LHCN-M2 (cell line): ENCODE data around the gene RENBP. TPM values are rescaled to one million over a fixed set of nuclear protein-coding genes. Genes with fewer than 3 reads are reported as not detected.

Experiments
- DNase-seq: peaks from one replicate; pipeline ENCODE4 v3.0.0-alpha.2; 2012; ENCODE audit warnings: low read depth
- total RNA-seq: library from RNA; depleted of rRNA; stranded (reverse); fragments of >200 nt; gene quantifications from 2 replicates; pipeline ENCODE4 v1.2.3, GENCODE V29; 2014

RENBP gene
- total RNA-seq, 1 experiment from 2014 or later, result 0.40 TPM

DNA sequence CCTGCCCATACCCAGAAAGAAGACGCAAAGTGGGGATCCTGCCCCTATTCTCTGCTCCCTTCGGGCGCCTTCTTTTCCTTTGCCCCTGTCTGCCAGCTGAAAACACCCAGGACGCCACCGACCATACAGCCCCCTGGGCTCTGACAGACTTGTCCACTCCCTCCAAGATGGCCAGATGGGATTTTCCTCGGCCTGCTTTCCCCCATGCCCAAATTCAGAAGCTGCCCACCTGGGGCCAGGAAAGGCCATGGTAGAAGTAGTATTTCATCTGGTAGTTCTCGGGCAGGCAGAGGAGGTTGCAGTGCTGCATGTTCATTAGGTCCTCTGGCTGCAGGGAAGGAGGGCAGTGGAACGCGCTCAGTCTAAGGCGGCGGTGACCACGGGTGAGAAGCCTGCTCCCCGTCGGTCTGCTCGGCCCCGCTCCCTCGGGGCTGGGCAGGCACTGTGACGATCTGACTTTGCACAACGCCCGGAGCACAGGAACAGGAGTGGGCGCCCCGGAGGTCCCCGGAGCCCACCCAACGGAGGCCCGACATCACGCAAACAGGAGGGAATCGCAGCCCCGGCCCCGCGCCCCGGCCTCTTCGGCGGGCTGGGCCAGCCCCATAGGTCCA is 10.2 kb downstream of the RENBP start:
- DNase-seq, result no peak

DNA sequence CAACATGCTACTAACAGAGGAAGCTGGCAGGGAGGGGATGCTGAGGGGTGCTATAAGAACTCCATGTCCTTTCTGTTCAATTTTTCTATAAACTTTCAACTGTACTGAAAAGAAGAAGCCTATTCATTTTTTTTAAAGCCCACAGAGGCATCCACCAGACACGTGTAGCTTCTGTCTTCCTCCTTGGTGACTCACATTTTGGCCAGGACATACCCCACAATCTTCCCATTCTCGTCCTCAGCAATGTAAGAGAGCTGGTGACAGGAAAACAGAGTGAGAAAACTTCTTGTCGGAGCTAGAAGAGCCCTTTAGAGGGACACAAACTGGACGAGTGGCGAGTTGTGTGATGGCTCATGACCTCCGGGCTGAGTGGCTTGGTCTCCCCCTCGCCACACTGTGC is 10.7 kb downstream of the RENBP start:
- peak; percentile 22 for DNase-seq

DNA sequence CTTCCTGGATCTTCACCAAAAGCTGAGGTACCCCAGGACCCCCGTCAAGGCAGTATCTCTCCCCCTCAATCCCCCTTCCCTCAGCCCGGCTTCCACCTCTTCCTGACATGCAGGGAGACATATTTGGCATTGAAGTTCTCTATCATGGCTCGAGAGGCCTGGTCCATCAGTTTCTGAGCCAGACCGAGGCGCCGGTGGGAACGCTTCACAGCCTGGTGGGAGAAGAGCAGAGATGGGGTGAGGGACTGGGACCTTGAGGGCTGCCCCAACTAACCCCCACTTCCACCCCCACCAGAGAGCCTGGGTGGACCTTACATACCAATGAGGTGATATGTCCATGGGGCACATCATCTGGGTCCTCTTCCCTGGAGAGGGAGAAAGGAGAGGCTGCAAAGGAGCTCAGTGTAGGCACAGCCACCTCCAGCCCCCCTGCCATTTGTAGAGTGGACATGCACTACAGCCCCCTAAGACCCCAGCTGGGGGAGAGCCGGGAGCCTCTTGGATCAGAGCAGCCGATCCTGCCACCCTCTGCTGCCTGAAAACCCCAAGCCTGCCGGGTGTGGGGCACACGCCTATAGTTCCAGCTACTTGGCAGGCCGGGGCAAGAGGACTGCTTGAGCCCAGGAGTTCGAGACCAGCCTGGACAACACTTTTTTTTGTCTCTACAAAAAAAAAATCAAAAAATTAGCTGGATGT is 12.1 kb downstream of the RENBP start:
- no peak for DNase-seq

DNA sequence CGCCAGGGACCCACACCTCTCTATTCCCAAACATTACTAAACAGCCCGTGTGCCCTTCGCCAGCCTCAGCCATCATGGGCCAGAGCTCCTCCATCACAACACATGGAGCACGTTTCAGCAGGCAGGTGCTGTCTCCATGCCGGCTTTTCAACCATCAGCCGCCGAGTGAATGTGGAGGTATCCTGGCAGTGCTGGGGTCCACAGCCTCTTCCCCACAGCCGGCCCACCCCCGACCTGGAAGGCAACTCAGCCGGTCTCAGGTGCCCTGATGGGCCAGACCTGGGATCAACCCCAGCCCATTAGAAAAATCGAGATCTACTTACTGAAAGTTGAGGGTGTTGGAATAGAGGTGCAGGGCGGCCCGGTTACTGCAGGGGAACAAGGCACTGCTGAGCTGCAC is 12.7 kb downstream of the RENBP start:
- DNase-seq, result no peak

DNA sequence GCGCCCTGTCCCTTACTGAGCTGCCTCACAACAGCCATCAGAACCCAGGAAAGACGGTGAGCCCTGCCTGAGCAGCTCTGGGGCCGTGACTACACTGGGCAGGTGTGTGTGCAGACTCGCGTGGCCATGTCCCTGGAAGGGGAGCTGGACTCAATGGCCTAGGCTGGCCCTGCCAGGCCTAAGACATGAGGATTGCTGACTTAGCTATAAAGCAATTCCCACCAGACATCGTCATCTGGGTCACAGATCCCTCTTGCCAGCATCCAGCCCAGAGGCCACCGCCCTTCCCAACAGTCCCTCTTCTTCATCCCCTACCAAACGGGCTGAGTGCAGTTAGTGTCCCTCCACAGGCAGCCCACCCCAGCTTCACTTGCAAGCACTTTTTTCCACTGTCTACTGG is 13.3 kb downstream of the RENBP start:
- no peak for DNase-seq

DNA sequence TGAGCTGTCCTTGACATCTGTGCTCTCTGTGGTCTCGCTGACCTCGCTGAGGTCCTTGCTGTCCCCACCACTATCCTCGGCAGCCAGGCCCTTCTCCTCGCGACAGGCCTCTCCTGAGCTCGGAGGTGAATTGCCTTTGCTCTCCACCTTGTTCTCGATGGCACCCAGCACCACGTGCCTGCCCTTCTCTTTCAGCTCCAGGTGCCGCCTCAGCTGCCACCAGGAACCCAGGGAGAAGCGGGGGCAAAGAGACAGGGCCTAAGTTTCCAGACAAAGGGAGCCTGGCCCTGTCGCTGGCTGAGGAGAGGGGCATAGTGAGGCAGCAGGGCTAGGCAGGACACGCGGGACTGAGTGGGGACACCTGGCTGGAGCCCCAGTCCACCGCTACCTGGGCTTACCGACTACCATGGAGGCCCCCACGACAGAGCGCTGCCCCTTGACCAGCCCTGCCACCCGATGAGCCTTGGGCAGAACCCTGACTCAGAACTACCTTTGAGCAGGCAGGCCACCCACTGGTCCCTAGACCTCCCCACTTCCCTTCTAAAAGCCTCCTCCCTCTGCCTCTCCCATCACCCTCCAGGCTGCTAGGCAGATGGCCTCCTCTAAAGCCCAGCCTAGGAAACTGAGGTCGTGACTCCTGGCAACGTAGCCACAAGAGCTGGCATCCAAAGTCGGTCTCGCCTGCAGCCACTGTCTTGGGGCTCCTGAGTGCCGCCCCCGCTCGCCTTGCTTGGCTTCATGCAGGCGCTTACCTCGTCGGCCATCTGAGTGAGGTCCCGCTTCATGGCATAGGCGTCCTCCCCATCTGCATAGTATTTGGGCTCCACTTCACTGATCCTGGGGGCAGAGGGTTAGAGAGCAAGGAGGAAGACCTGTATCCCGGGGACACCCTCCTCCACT is 14.2 kb downstream of the RENBP start:
- no peak for DNase-seq

DNA sequence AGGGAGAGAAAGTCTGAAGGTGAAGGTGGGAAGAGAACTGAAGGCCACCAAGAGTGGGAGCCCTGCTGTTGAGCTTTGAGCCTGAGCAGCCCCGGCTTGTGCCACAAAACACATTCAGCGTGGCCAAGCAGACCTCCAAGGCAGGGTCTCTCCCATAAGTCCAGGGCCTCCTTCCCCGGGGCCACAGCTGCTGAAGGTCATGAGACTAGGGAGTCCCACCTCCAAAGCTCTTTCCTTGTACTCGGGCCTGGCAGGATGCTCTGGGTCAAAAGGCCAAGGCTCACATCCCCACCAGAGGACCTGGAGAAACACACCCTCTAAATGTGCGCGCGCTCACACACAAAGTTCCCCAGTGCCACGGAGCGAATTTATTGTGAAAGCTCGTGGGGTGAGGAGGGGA is 14.9 kb downstream of the RENBP start:
- DNase-seq, result no peak

DNA sequence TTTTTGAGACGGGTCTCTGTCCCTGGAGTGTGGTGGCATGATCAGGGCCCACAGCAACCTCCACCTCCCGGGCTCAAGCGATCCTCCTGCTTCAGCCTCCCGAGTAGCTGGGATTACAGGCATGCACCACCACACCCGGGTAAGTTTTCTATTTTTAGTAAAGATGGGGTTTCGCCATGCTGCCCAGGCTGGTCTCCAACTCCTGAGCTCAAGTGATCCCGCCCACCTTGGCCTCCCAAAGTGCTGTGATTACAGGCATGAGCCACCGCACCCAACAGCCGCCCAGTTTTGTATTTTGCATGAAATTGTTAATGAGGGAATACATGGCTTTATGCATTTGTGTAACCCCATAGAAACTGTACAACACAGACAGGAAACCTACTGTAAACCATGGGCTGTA is 15.6 kb downstream of the RENBP start:
- no peak for DNase-seq

DNA sequence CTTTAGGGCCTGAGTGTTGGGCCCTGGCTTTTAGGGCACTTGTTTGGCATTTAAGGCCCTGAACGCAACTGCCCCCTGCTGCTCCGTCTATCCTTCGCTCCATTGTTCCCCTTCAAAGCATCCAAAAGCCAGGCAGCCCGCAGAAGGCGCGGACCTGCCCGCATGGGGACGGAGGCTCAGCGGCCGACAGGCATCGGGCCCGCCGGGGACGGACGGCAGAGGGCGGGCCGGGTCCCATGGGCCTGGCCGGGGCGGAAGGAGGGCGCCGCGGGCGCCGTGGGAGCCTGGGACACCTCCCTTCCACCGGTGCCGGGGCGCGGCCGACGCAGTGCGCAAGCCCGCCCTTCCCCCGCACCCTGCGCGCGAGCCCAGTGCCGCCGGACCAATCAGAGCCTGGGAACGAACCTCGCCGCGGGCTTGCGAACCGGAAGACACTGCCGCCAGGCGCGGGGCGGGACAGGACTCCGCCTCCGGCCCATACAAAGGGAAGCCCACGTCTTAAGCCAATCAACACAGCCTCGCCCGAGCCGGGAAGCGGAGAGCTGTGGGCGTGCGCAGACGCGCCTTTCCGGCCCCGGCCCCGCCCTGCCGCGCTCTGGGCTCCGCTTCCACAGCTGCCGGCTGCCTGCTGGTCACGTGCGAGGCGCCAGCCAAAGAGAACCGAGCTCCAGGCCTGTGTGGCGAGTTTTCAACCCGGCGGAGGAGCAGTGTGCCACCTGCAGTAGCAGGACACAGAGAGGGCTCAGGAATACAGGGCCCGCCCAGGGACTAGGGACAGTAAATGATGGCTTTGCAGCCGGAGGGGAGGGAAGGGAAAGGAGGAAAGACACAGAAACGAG is 16.3 kb downstream of the RENBP start:
- peak; percentile 95 for DNase-seq

DNA sequence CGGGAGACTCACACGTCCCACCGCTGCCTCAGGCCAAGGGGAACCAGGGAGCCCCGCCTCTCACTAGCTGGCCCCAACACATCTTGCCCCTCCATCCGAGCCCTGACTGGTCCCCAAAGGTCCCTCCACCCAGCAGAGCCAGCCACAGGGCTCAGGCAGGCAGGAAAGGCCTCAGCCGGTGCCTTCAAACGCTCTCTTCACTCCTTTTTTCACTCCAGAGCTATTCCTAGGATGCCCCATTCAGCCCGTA is 16.8 kb downstream of the RENBP start:
- no peak for DNase-seq

DNA sequence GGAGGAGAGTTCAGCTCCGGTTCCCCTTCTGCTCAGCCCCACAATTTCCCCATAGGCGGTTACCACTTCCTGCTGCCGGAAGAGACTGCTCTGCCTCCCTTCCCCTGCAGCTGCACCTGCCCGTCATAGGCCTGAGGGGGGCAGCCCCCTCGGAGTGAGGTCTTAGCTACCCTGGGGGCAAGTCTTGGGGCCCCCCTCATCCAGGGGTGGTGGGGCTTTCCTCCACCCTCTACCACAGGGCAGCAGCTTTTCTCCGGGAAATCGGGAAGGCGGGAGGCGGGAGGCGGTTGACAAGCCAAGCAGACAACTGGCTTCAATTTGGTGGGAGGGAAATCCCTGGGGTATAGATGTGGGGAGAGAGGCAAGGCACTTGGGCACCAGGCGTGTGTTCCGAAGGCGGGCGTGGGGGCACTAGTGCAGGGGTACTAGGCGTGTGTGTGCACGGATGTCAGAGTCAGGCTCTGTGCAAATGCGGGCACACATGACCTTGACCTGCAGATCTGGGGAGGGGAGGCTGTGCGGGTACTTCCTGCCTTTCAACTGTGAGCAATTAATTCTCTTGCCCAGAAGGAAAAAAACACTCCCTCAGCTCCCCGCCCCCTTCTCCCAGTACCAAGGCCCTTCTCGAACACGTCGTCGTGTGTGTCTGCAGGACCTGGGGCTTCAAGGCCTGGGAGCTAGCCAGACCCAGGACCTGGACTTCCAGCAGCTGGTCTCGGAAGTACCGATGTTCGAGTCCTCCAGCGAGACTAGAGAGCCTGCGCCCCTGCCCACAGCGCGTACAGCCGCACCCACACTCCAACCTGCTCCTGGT is 17.4 kb downstream of the RENBP start:
- peak; percentile 74 for DNase-seq

DNA sequence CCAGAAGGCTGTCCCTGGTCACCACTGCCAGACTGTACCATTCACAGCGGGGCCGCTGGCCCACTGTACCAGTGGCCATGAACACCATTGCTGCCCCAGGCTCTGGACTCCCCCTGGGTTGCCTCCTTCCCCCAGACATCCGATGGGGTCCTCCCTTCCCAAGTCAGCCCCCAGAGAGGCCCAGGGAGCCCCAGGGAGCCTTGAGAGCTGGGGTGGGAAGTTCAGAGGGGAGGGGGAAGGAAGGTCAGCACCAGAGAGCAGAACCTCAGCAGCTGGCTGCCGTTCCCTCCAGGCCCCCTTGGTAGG is 17.9 kb downstream of the RENBP start:
- no peak for DNase-seq

DNA sequence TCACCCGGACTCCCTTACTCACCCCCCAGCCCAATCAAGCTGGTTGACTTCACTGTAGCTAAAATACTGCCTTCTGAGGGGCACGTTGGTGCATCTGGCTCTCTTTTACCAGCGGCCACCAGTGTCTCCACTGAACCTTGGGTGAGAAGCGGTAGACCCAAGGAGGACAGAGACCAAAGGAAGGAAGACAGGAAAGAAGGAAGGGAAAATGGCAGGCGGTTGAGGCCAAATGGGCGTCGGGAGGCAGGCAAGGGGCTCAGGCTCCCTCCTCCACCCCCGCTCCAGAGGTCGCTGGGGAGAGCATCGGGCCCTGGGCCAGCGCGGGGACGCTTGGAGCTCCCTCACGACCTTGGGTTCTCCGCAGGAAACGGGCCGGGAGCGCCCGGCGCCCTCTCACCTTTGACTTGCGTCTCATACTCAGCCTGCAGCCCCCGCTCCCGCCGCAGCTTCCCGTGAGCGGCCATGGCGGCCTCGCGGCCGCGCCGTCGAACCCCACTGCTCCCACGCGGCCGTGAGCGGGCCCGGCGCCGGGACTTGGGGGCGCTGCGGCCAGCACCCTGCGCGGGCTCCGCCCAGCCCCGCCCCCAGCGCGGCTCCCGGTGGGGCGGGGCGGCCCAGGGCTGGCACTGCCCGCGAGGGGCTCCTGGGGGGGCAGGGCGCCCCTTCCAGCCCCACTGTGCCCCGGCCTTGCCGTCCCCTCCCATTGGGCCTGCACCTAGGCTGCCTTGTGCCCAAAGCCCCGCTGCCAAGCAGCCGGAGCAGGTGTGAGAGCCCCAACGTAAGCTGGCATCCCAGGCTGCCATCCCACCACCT is 18.5 kb downstream of the RENBP start, which contains the start of gene ARHGAP4:
Gene ARHGAP4, minus strand, starts transcription at position 526 of the 813 bp plus-strand sequence. Its CDS starts 62 bp downstream, at position 464.
- no peak for DNase-seq

DNA sequence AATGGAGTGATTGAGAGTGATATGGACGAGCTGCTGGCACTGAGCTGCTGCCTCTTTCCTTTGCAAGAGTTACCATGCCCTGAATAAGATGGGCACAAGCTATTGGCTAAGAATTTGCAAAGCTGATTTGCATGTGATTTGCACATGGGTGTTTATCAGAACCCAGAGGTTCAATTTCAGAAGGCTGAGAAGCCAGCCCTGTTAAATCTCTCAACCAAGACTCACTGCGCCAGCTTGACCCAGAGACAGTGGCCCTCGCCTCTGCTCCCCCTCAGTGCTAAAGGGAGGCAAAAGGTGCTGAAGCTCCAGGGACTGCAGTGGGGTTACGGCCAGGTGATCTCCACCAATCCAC is 19.1 kb downstream of the RENBP start:
- no peak for DNase-seq

DNA sequence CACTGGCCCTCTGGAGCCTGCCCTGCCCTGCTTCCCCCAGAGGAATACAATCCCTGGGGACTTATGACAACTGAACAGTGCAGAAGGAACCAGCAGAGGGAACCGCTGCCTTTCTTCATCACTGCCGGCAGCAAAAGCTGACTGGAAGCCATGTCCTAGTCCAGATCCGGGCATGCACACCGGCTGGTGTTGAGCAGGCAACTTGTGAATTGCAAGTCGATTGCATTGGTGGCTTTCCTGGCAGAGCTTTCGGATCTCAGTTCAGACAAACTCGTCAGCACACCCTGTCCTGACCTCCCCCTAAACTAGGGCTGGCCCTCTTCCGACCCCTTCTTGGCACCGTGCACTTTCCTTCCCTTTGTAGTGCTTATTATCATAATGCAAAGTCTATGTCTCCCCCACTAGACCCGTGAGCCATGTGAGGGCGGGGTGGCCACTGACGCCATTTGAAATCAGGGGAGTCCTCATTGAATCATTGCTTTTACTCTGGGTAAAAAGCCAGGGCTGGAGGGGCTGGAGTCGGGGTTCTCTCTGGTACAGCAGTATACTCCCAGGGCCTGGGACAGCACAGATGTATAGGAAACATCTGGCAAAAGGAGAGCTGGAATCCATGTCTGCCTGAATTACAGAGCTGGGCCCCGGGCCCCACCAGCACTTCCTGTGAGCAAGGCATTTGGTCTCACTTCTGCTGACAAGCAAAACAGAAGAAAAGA is 20.1 kb downstream of the RENBP start:
- peak; percentile 28 for DNase-seq

DNA sequence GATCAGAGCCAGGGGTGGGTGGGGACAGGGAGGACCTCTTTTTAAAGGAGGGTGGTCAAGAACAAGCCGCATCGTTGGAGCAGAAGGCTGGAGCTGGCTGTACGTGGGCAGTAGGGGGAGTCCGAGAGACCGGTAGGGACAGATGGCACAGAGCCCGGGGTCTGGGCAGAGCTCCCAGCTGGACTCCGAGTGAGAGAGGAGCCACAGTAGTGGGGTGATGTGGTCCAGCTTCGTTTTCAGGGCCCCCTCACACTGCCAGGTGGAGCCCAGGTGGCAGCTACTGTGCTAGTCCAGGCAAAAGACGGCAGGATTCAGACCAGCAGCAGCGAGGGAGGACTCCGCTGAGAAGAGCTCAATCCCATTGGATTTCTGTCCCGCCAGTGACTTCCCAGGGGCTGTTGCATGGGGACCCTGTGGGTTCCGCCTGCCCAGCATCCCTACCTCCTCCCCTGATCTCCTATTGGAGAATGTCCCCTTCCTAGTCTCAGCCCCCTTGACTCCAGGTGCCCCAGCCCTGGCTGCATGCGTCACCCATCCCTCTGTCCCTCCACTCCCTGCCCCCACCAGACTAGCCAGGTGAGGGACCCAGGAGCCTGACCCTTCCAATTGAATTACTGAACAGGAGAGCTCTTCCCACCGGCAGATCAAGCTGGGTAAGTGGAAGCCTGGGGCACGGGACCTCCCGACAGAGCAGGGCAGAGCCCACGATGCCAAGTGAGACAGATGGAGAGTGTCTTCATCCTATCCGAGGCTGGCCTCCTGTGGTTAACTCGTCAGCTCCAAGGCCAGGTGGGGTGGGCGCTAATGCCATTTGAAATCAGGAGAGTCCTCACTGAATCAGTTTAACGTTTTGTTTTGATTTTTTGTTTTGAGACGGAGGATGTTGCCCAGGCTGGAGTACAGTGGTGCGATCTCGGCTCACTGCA is 21.2 kb downstream of the RENBP start:
- peak; percentile 42 for DNase-seq

DNA sequence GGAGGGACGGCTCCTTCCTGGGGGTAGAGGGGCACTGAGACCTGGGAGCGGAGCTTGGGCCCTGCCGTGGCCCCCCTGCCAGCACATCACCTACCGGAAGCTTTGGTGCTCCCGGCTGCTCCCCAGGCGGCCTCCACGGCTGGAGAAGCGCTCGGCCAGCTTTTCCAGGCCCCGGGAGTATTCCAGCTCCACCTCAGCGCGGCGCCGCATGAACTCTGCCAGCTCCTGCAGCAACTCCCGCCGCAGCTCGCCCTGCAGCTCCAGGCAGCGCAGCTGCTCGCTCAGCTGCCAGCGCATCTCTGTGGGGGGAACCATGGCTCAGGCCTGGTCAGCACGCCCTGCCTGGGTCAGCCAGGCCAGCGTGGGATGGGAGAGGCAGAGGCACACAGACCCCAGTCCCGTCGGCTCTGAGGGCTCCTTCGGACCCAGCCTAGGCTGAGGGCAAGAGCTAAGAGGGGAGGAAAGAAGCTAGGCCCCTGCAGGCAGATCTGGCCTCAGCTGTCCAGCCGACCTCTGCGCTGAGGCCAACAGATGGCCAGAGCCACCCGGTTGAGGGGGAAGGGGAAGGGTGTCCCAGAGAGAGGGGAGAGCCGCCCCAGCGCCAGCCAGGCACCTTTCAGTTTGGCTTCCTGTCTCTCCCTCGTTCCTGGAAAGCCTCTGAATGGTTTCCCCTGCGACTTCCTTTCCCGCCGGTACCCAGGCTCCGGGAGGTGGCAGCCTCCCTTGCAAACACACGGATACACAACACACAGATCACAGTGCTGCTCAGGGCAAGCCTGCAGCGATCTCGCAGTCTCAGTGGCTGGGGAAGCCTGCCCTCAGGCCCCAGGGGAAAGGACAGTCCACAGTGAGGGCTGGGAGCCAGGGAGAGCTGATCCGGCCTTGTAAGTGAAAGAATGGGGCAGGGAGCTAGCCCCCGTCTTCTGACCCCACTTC is 22.7 kb downstream of the RENBP start:
- peak; percentile 68 for DNase-seq
